GM19193 (cell line): Measurements from ENCODE around the gene SLFN11.

Experiments
- POLR2A ChIP-seq: IDR thresholded peaks from 4 replicates; pipeline ENCODE4 v1.6.1; 2011; ENCODE audit not compliant: insufficient read depth, insufficient read length; ENCODE audit errors: extremely low read depth

SLFN11 gene

GRCh38 chr17:35368081-35368830 lies 5.2 kb downstream of the SLFN11 start:
- TF ChIP-seq POLR2A = peak; percentile 32

GRCh38 chr17:35361027-35361426 lies 12.4 kb downstream of the SLFN11 start:
- TF ChIP-seq POLR2A = no peak

- no peak for TF ChIP-seq POLR2A
Measured at GRCh38 chr17:35359398-35359797, 14.0 kb downstream of the SLFN11 start.

- no peak for TF ChIP-seq POLR2A
Measured at GRCh38 chr17:35352284-35352683, 21.1 kb downstream of the SLFN11 start.

- TF ChIP-seq POLR2A = no peak
Measured at GRCh38 chr17:35350493-35350892, 22.9 kb downstream of the SLFN11 start.

GRCh38 chr17:35345926-35346771 lies 27.3 kb downstream of the SLFN11 start:
- TF ChIP-seq POLR2A = no peak

GRCh38 chr17:35345445-35345925 lies 27.9 kb downstream of the SLFN11 start:
- no peak for TF ChIP-seq POLR2A

GRCh38 chr17:35344262-35344661 lies 29.2 kb downstream of the SLFN11 start:
- no peak for TF ChIP-seq POLR2A

GRCh38 chr17:35342276-35342675 lies 31.1 kb downstream of the SLFN11 start:
- TF ChIP-seq POLR2A = no peak

- no peak for TF ChIP-seq POLR2A
Measured at GRCh38 chr17:35341411-35341992, 31.9 kb downstream of the SLFN11 start.

- no peak for TF ChIP-seq POLR2A
Measured at GRCh38 chr17:35338230-35338629, 35.2 kb downstream of the SLFN11 start.

GRCh38 chr17:35337364-35337763 lies 36.1 kb downstream of the SLFN11 start:
- TF ChIP-seq POLR2A = no peak

- TF ChIP-seq POLR2A = no peak
Measured at GRCh38 chr17:35322749-35323148, 50.7 kb downstream of the SLFN11 start.

GRCh38 chr17:35315971-35316370 lies 57.5 kb downstream of the SLFN11 start:
- TF ChIP-seq POLR2A = no peak

GRCh38 chr17:35315283-35315682 lies 58.1 kb downstream of the SLFN11 start:
- no peak for TF ChIP-seq POLR2A
